K562 (cell line): ENCODE results near the gene LRRC71. TPM values are rescaled to one million over a fixed set of nuclear protein-coding genes. Genes with fewer than 3 reads are reported as not detected.
A peak's percentile ranks its signal among the peaks of the same experiment; 100 is the strongest.

Experiments used
- ATAC-seq: fragments of 200-7000 bp; cut with Tn5 transposase; 3 replicates; pipeline ENCODE4 v1.9.1; 2020; ENCODE audit warnings: moderate library complexity
- BruUV-seq: library from RNA; stranded (reverse); fragments of 400-500 nt; replicated peaks from 2 replicates; lab custom pipeline; 2021; lab: Mats Ljungman, UMichigan
- CTCF ChIA-PET: fragments of 300-600 bp; formaldehyde crosslinking; extraction: SDS; loops from one replicate; lab custom pipeline; 2021; ENCODE audit warnings: low intra/inter-chr PET ratio; lab: Yijun Ruan, JAX
- POLR2A ChIA-PET: fragments of 300-600, 350-650 bp; sonication (Branson Sonifier 250); formaldehyde crosslinking; extraction: SDS; loops from one replicate; lab custom pipeline; 2021; ENCODE audit warnings: antibody characterized with exemption, inconsistent platforms; lab: Yijun Ruan, JAX
- DNase-seq, 4 experiments: peaks; one replicate each; pipeline versions ENCODE4 v3.0.0 to v3.0.0-alpha.2; 2011 to 2018; ENCODE audit warnings: low spot score in 3 of 4, mixed read lengths in 3 of 4; ENCODE audit errors: extremely low read depth in 1 of 4
- FAIRE-seq: peaks from 2 replicates; lab custom pipeline; 2011; peaks lifted over from hg19 to GRCh38; lab: Jason Lieb, UNC
- H2AFZ ChIP-seq: 2 replicates; pipeline ENCODE4 v1.6.0; 2011; ENCODE audit warnings: low read depth, low read length, control low read depth, inconsistent platforms
- H3K27ac ChIP-seq: fragments of 200-600 bp; 3 replicates; pipeline ENCODE4 v1.8.0; 2011; ENCODE audit warnings: low read depth, mild to moderate bottlenecking, control low read depth, inconsistent platforms, low read length, moderate library complexity, mixed read lengths; ENCODE audit errors: extremely low read depth
- H3K27me3 ChIP-seq, 2 experiments: fragments of 300-600 bp in 1 of 2; 2 replicates in 1 of 2; 3 replicates in 1 of 2; pipeline versions ENCODE4 v1.6.0 to v1.8.0; 2011; ENCODE audit warnings: inconsistent platforms in 2 of 2, low read length in 2 of 2, mild to moderate bottlenecking in 1 of 2, mixed read lengths in 1 of 2, moderate library complexity in 1 of 2; ENCODE audit not compliant: control insufficient read depth in 2 of 2, insufficient read depth in 2 of 2
- H3K36me3 ChIP-seq: fragments of 300-600 bp; 3 replicates; pipeline ENCODE4 v1.8.0; 2011; ENCODE audit warnings: mild to moderate bottlenecking, low read length, inconsistent platforms; ENCODE audit not compliant: control insufficient read depth, insufficient read depth
- H3K4me1 ChIP-seq, 2 experiments: fragments of 200-600 bp in 1 of 2; replicated peaks in 1 of 2; 2 replicates in 1 of 2; 3 replicates in 1 of 2; pipeline versions ENCODE4 v1.5.1 to v1.8.0; 2011; ENCODE audit warnings: inconsistent platforms in 2 of 2, low read length in 2 of 2, mild to moderate bottlenecking in 1 of 2, mixed read lengths in 1 of 2, moderate library complexity in 1 of 2; ENCODE audit not compliant: control insufficient read depth in 2 of 2, insufficient read depth in 2 of 2
- H3K4me2 ChIP-seq: 2 replicates; pipeline ENCODE4 v1.6.1; 2011; ENCODE audit warnings: low read length, control low read depth, inconsistent platforms, mixed read lengths; ENCODE audit not compliant: insufficient read depth
- H3K4me3 ChIP-seq: fragments of 200-600 bp; sonication (generic), shearing (Covaris generic); 2 replicates; pipeline ENCODE4 v1.5.1; 2016; ENCODE audit warnings: control low read depth, inconsistent platforms
- H3K79me2 ChIP-seq: fragments of 200-600 bp; 3 replicates; pipeline ENCODE4 v1.8.0; 2011; ENCODE audit warnings: low read length, inconsistent platforms; ENCODE audit not compliant: control insufficient read depth, insufficient read depth
- H3K9ac ChIP-seq, 2 experiments: 2 replicates each; pipeline versions ENCODE4 v1.6.0 to v1.6.1; 2011; ENCODE audit warnings: low read depth in 2 of 2, low read length in 2 of 2, control low read depth in 1 of 2, inconsistent platforms in 1 of 2, mild to moderate bottlenecking in 1 of 2, mixed read lengths in 1 of 2; ENCODE audit not compliant: insufficient read depth in 1 of 2
- H3K9me1 ChIP-seq: one replicate; pipeline ENCODE4 v1.6.0; 2011; ENCODE audit warnings: inconsistent platforms, mild to moderate bottlenecking, low read length, moderate library complexity; ENCODE audit not compliant: control insufficient read depth, insufficient read depth
- H3K9me3 ChIP-seq: replicated peaks from 2 replicates; pipeline ENCODE4 v1.5.1; 2011; ENCODE audit warnings: low read depth, low read length, inconsistent platforms; ENCODE audit not compliant: control insufficient read depth, insufficient read depth
- H4K20me1 ChIP-seq: replicated peaks from 2 replicates; pipeline ENCODE4 v1.6.1; 2011; ENCODE audit warnings: low read length, inconsistent platforms, mixed read lengths; ENCODE audit not compliant: control insufficient read depth, insufficient read depth
- ARNT ChIP-seq, 2 experiments: fragments of 450-650 bp; IDR thresholded peaks; 2 replicates each; pipeline ENCODE4 v1.6.1; 2016; ENCODE audit warnings: mild to moderate bottlenecking in 1 of 2
- CBFA2T3 ChIP-seq: fragments of 450-650 bp; IDR thresholded peaks from 2 replicates; pipeline ENCODE4 v1.6.1; 2017
- CBX1 ChIP-seq: sonication (generic); IDR thresholded peaks from 2 replicates; pipeline ENCODE4 v1.6.1; 2016; ENCODE audit warnings: antibody characterized with exemption, low read depth, mild to moderate bottlenecking
- GTF2E2 ChIP-seq: fragments of 200-800 bp; sonication (Bioruptor generic); IDR thresholded peaks from 2 replicates; pipeline ENCODE4 v1.6.1; 2016; ENCODE audit warnings: missing genetic modification characterization, missing compliant biosample characterization
- HINFP ChIP-seq: fragments of 450-650 bp; conservative IDR thresholded peaks from 2 replicates; pipeline ENCODE4 v1.6.1; 2016; ENCODE audit warnings: missing genetic modification characterization, low read depth, mild to moderate bottlenecking, control low read depth, missing compliant biosample characterization
- HMBOX1 ChIP-seq: sonication (generic); IDR thresholded peaks from 2 replicates; pipeline ENCODE4 v1.6.1; 2016
- MEIS2 ChIP-seq: fragments of 450-650 bp; IDR thresholded peaks from 2 replicates; pipeline ENCODE4 v1.6.1; 2014; ENCODE audit warnings: mild to moderate bottlenecking; ENCODE audit not compliant: partially characterized antibody
- MLLT1 ChIP-seq, 2 experiments: fragments of 450-650 bp; IDR thresholded peaks; 2 replicates each; pipeline ENCODE4 v1.6.1; 2016
- TEAD1 ChIP-seq, 2 experiments: fragments of 450-650 bp in 1 of 2; sonication (generic) in 1 of 2; formaldehyde crosslinking; IDR thresholded peaks; 2 replicates each; pipeline versions ENCODE4 v1.4.0 to v1.8.0; 2020 to 2022; ENCODE audit warnings: mild to moderate bottlenecking in 2 of 2, missing genetic modification reagents in 1 of 2
- ZNF140 ChIP-seq: fragments of 250-450 bp; sonication (Bioruptor Pico); IDR thresholded peaks from 2 replicates; pipeline ENCODE4 v1.8.0; 2021; ENCODE audit warnings: moderate library complexity, mild to moderate bottlenecking, inconsistent platforms
- ZNF324 ChIP-seq: fragments of 250-450 bp; sonication (Bioruptor Pico); IDR thresholded peaks from 2 replicates; pipeline ENCODE4 v1.4.0; 2020; ENCODE audit warnings: mild to moderate bottlenecking
- ZNF639 ChIP-seq, 2 experiments: fragments of 200-800 bp in 1 of 2; sonication (Bioruptor generic) in 1 of 2; sonication (generic) in 1 of 2; formaldehyde crosslinking in 1 of 2; IDR thresholded peaks in 1 of 2; conservative IDR thresholded peaks in 1 of 2; 2 replicates each; pipeline versions ENCODE4 v1.5.0 to v1.6.1; 2016 to 2020; ENCODE audit warnings: missing compliant biosample characterization in 1 of 2, missing genetic modification characterization in 1 of 2, missing genetic modification reagents in 1 of 2
- WGBS: fragments of 100-300 bp; shearing (Covaris generic); methylation state at CpG from one replicate; pipeline ENCODE4 v1.1.6; 2016; ENCODE audit warnings: low coverage, mixed read lengths; ENCODE audit not compliant: insufficient coverage; ENCODE audit errors: missing lambda C conversion rate; 5-methylcytosine and 5-hydroxymethylcytosine counted together
- in situ Hi-C: fragments of 300-500 bp; cut with MboI; formaldehyde crosslinking; loops from 4 replicates; pipeline ENCODE4 v1.15.0; 2018; ENCODE audit warnings: inconsistent platforms, mixed read lengths
- intact Hi-C: fragments of 100-400 bp; cut with micrococcal nuclease; formaldehyde crosslinking; loops from 2 replicates; pipeline ENCODE4 v1.14.2; 2022
- polyA plus RNA-seq, 8 experiments: library from polyadenylated mRNA; depleted of rRNA in 4 of 8; stranded (reverse) in 5 of 8; unstranded in 3 of 8; fragments of >200 nt; fragmentation: Nextera tagmentation in 2 of 8; fragmentation: Illumina TruSeq in 1 of 8; extraction: Ambion mirVana in 2 of 8; extraction: Trizol in 1 of 8; gene quantifications; 2 replicates each; pipeline versions ENCODE4 v1.2.1 to v1.2.3, GENCODE V29; 2011 to 2014; ENCODE audit warnings: inconsistent platforms in 1 of 8, missing spikeins in 1 of 8
- total RNA-seq, 7 experiments: library from RNA; depleted of rRNA in 6 of 7; stranded (reverse); fragments of >200 nt in 6 of 7; fragmentation: Illumina TruSeq in 2 of 7; extraction: Trizol in 2 of 7; gene quantifications; 2 replicates each; pipeline versions ENCODE4 v1.2.1 to v1.2.3, GENCODE V29; 2011 to 2021; ENCODE audit warnings: low replicate concordance in 1 of 7

LRRC71 gene
- total and polyA plus RNA-seq, 9 of the 15 experiments (the other 6 are each of a cell fraction or from before 2014, with no cell fraction given): 0.06 to 1.2 (median 0.51) TPM; not detected in 1

DNA sequence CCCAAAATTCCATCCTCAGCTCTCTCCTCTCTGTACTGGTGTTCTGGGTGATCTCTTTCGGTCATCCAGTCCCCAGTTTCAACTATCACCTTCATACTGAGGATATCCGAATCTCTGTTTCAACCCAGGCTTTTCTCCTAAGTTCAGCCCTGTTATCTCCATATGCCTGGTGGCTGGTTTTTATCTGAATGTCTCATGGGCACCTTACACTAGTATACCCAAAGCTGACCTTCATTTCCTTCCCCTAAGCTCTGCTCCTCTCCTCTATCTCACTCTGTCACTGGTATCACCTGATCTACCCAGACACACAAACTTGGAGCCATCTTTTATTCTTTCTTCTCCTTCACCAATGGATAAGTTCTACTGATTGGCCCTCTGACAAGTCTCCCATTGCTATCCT lies 53.0 kb downstream of the LRRC71 start (continued):
- TF ChIP-seq TEAD1 (CRISPR knock-in tag; IDR thresholded peaks at IDR 0.05): 0 out of 4 replicates have a peak, but pooled peaks of 1 of the 2 experiments have one; percentile 15
- TF ChIP-seq HMBOX1: peak; percentile 59
- peak; percentile 84 for TF ChIP-seq CBFA2T3
- no peak for TF ChIP-seq ZNF140 (CRISPR knock-in tag)
- TF ChIP-seq MEIS2: peak; percentile 11

DNA sequence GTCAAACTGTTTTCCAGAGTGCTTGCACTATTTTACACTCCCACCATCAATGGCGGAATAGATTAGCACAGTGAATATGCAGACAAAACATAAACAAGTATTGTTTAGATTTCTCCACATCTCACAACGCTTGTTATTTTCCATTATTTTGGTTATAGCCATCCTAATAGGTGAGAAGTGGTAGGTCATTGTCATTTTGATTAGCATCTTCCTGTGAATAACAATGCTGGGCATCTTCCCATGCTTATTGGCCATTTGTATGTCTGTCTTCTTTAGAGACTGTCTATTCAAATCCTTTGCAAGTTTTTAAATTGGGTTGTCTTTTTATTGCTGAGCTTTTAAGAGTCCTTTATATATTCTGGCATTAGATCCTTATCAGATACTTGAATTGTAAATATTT lies 54.7 kb downstream of the LRRC71 start:
- FAIRE-seq: no peak
- intact Hi-C loops: no loop called here
- POLR2A ChIA-PET: interaction anchor here (1.2 to 1.3 kb wide), 2 partner anchors 10 to 20 kb away, joined by 3 read pairs; no protein-coding TSS in a partner anchor

More for the DNA sequence above, 54.7 kb downstream of the LRRC71 start:
- no peaks in the 10 kb centered on the region for H3K27me3 ChIP-seq
- H3K4me2 ChIP-seq: no peak overlapping the region
- H4K20me1 ChIP-seq: no peaks in the 10 kb centered on the region
- H3K4me1 ChIP-seq: peaks cover 0 to 3% of the 10 kb centered on the region in 2 experiments; a peak in 1 of 5 replicates
- H3K9me3 ChIP-seq: no peaks in the 10 kb centered on the region
- ATAC-seq (no peak), DNase-seq (no peak)
- in situ Hi-C loops: no loop called here
- H3K36me3 ChIP-seq: peaks cover 42% of the 10 kb centered on the region
- BruUV-seq: no TSS peak
- H3K79me2 ChIP-seq: no peaks in the 10 kb centered on the region
- CTCF ChIA-PET: no interaction called here
- no peak overlapping the region for H2AFZ ChIP-seq
- TF ChIP-seq ZNF324: no peak
- TF ChIP-seq MLLT1 (IDR thresholded peaks at IDR 0.05): no peak
- no peak for TF ChIP-seq ARNT (IDR thresholded peaks at IDR 0.05)
- TF ChIP-seq ZNF639 (CRISPR knock-in tag; conservative IDR thresholded peaks at IDR 0.05 in 1 of 2, IDR thresholded peaks at IDR 0.05 in 1 of 2): no peak
- no peak for TF ChIP-seq GTF2E2 (tag)
- no peak for TF ChIP-seq HINFP (tag)
- no peak for TF ChIP-seq CBX1
- H3K4me3 ChIP-seq: no peak overlapping the region
- WGBS: 65% methylated on average over 2 of the region's 2 CpGs
- no peaks in the 10 kb centered on the region for H3K9me1 ChIP-seq
- no peak overlapping the region for H3K9ac ChIP-seq
- H3K27ac ChIP-seq: no peak overlapping the region
